Stomach (tissue), 9 donors: ENCODE measurements around the gene KDM6A. TPM values are rescaled to one million over a fixed set of nuclear protein-coding genes. Genes with fewer than 3 reads are reported as not detected.
A peak's percentile ranks its signal among the peaks of the same experiment; 100 is the strongest.

Experiments used
- DNase-seq, 2 donors: peaks; one replicate each; pipeline versions ENCODE4 v3.0.0 to v3.0.0-alpha.2; 2013 to 2019
- H3K27ac ChIP-seq, 5 donors: fragments of 200-600 bp in 4 of 5; sonication (generic) in 4 of 5; one replicate each; pipeline ENCODE4 v1.5.1; 2013 to 2019; ENCODE audit warnings: mild to moderate bottlenecking in 1 of 5, moderate library complexity in 1 of 5
- H3K27me3 ChIP-seq, 3 donors: fragments of 200-600 bp; sonication (generic); one replicate each; pipeline ENCODE4 v1.5.1; 2017 to 2019; ENCODE audit warnings: mixed run types in 1 of 3
- H3K36me3 ChIP-seq, 4 donors: fragments of 200-600 bp; sonication (generic); 1 replicate in 3 of 4; 2 replicates in 1 of 4; pipeline ENCODE4 v1.5.1; 2016 to 2019
- H3K4me1 ChIP-seq, 4 donors: fragments of 200-600 bp; sonication (generic); one replicate each; pipeline ENCODE4 v1.5.1; 2016 to 2019
- H3K4me3 ChIP-seq, 4 donors: fragments of 200-600 bp; sonication (generic) in 3 of 4; one replicate each; pipeline ENCODE4 v1.5.1; 2016 to 2019; ENCODE audit warnings: mild to moderate bottlenecking in 1 of 4
- H3K9me3 ChIP-seq, 4 donors: fragments of 200-600 bp; sonication (generic); one replicate each; pipeline ENCODE4 v1.5.1; 2016 to 2019
- CTCF ChIP-seq, 7 experiments: fragments of 450-650 bp in 4 of 7; fragments of 200-600 bp in 3 of 7; sonication (generic) in 3 of 7; IDR thresholded peaks; one replicate each; pipeline ENCODE4 v1.5.1; 2016 to 2019; ENCODE audit warnings: antibody characterized with exemption in 7 of 7, control low read depth in 2 of 7, mild to moderate bottlenecking in 1 of 7
- EP300 ChIP-seq: sonication (generic); formaldehyde crosslinking; IDR thresholded peaks from one replicate; pipeline ENCODE4 v1.6.1; 2017; ENCODE audit warnings: antibody characterized with exemption
- POLR2A ChIP-seq, 4 donors: fragments of 450-650 bp; IDR thresholded peaks; one replicate each; pipeline ENCODE4 v1.6.1; 2016; ENCODE audit warnings: antibody characterized with exemption in 4 of 4, control low read depth in 2 of 4, mild to moderate bottlenecking in 1 of 4, moderate library complexity in 1 of 4
- POLR2AphosphoS5 ChIP-seq, 3 donors: sonication (generic); formaldehyde crosslinking; IDR thresholded peaks; one replicate each; pipeline ENCODE4 v1.6.1; 2016; ENCODE audit warnings: antibody characterized with exemption in 3 of 3
- WGBS, 5 donors: extraction: QIAGEN DNeasy Blood & Tissue Kit in 3 of 5; methylation state at CpG; one replicate each; pipeline versions ENCODE4 v1.1.5 to v1.1.7; 2013 to 2018; 5-methylcytosine and 5-hydroxymethylcytosine counted together
- intact Hi-C: fragments of 100-400 bp; cut with DNase I; formaldehyde crosslinking; loops from one replicate; pipeline ENCODE4 v1.15.1; 2023; ENCODE audit warnings: low total_unique reads
- polyA plus RNA-seq, 3 donors: library from polyadenylated mRNA; stranded (reverse); fragments of 200-250 nt; gene quantifications; one replicate each; pipeline ENCODE4 v1.2.3, GENCODE V29; 2013
- total RNA-seq, 5 donors: library from RNA; depleted of rRNA; stranded (reverse); fragments of >200 nt; gene quantifications; one replicate each; pipeline versions ENCODE4 v1.1.0 to v1.2.3, GENCODE V29; 2014 to 2016
- donor health status: healthy with polysubstance abuse.
- donor health status: Bipolar disorder and iron deficiency.
- donor health status: healthy.

Gene KDM6A
- total and polyA plus RNA-seq, 8 donors, result 7.0 to 105 (median 47.3) TPM

GRCh38 chrX:44915361-44915868 lies 42.4 kb downstream of the KDM6A start:
- H3K4me3 ChIP-seq, result peak overlapping the region in 1 of 4 donors; percentile 10
- peaks cover 0 to 74% (median 39%) of the 10 kb centered on the region in 4 donors for H3K4me1 ChIP-seq
- DNase-seq, result peak in 1 of 2 donors; percentile 28
- no peaks in the 10 kb centered on the region for H3K27me3 ChIP-seq
- no peak for TF ChIP-seq POLR2AphosphoS5 (IDR thresholded peaks at IDR 0.05)
- no peak for TF ChIP-seq CTCF (IDR thresholded peaks at IDR 0.05)
- no peak for TF ChIP-seq EP300
- TF ChIP-seq POLR2A (IDR thresholded peaks at IDR 0.05), result no peak
- H3K9me3 ChIP-seq, result no peaks in the 10 kb centered on the region
- H3K36me3 ChIP-seq, result no peaks in the 10 kb centered on the region
- intact Hi-C loops, result no loop called here
- WGBS, 5 donors, result 20 to 40% (median 33%) methylated on average over 8 of the region's 8 CpGs
- H3K27ac ChIP-seq, result peak overlapping the region in 1 of 5 donors; percentile 16

GRCh38 chrX:44918722-44919121 lies 45.7 kb downstream of the KDM6A start:
- Histone ChIP-seq H3K4me1 (peaks cover 0 to 84% (median 42%) of the 10 kb centered on the region in 4 donors), H3K9me3 (no peaks in the 10 kb centered on the region), H3K27me3 (no peaks in the 10 kb centered on the region), H3K27ac (no peak overlapping the region), H3K4me3 (no peak overlapping the region), H3K36me3 (no peaks in the 10 kb centered on the region)
- intact Hi-C loops, result no loop called here
- no peak for DNase-seq
- TF ChIP-seq CTCF (IDR thresholded peaks at IDR 0.05) (no peak), EP300 (no peak), POLR2AphosphoS5 (IDR thresholded peaks at IDR 0.05) (no peak), POLR2A (IDR thresholded peaks at IDR 0.05) (no peak)
- 27 to 48% (median 41%) methylated on average over 1 of the region's 1 CpG for WGBS, 5 donors

GRCh38 chrX:44922980-44923379 lies 50.0 kb downstream of the KDM6A start:
- peaks cover 0 to 81% (median 38%) of the 10 kb centered on the region in 4 donors for H3K4me1 ChIP-seq
- WGBS, 5 donors, result 70 to 83% (median 76%) methylated on average over 4 of the region's 4 CpGs
- intact Hi-C loops, result no loop called here
- no peak for TF ChIP-seq POLR2AphosphoS5 (IDR thresholded peaks at IDR 0.05)
- TF ChIP-seq CTCF (IDR thresholded peaks at IDR 0.05), result no peak
- no peak for TF ChIP-seq EP300
- no peak for TF ChIP-seq POLR2A (IDR thresholded peaks at IDR 0.05)
- H3K27me3 ChIP-seq, result no peaks in the 10 kb centered on the region
- no peak overlapping the region for H3K4me3 ChIP-seq
- H3K36me3 ChIP-seq, result no peaks in the 10 kb centered on the region
- no peak overlapping the region for H3K27ac ChIP-seq
- H3K9me3 ChIP-seq, result no peaks in the 10 kb centered on the region
- DNase-seq, result no peak

- DNase-seq, result no peak
- WGBS, 5 donors, result 19 to 75% (median 66%) methylated on average over 1 of the region's 1 CpG
- H3K36me3 ChIP-seq, result no peaks in the 10 kb centered on the region
- H3K27me3 ChIP-seq, result no peaks in the 10 kb centered on the region
- H3K4me3 ChIP-seq, result no peak overlapping the region
- TF ChIP-seq POLR2AphosphoS5 (IDR thresholded peaks at IDR 0.05) (no peak), CTCF (IDR thresholded peaks at IDR 0.05) (no peak), POLR2A (IDR thresholded peaks at IDR 0.05) (no peak), EP300 (no peak)
- no peaks in the 10 kb centered on the region for H3K9me3 ChIP-seq
- intact Hi-C loops, result no loop called here
- peaks cover 0 to 58% (median 32%) of the 10 kb centered on the region in 4 donors for H3K4me1 ChIP-seq
- H3K27ac ChIP-seq, result no peak overlapping the region
These were observed 54.4 kb downstream of the KDM6A start for GRCh38 chrX:44927398-44927797.
